ENCODE results near the gene PANK1.

GRCh38 chr10:89692416-89692815 is 47.4 kb upstream of the PANK1 start:
- TF ChIP-seq POLR2A (IDR thresholded peaks at IDR 0.05; ENCODE audit: low read length) (no peak), GATA1 (IDR thresholded peaks at IDR 0.05; ENCODE audit: low read depth, low read length) (no peak)

All from erythroblast (primary cell).